GM18505 (cell line): Measurements from ENCODE around the gene NEDD4L.

ENCODE experiments used
- ATAC-seq: cut with Tn5 transposase; IDR thresholded peaks from one replicate; pipeline ENCODE4 v1.9.1; 2021; ENCODE audit not compliant: unreplicated experiment
- POLR2A ChIP-seq: IDR thresholded peaks from 4 replicates; pipeline ENCODE4 v1.6.1; 2011; ENCODE audit warnings: borderline replicate concordance; ENCODE audit not compliant: insufficient read depth, insufficient read length; ENCODE audit errors: extremely low read depth

The NEDD4L gene

GRCh38 chr18:58387716-58388115 lies 343.7 kb downstream of the NEDD4L start:
- ATAC-seq, result no peak
- TF ChIP-seq POLR2A, result no peak

- no peak for TF ChIP-seq POLR2A
- ATAC-seq, result no peak
Observed at GRCh38 chr18:58388736-58389135, 344.7 kb downstream of the NEDD4L start.

GRCh38 chr18:58389745-58390144 lies 345.7 kb downstream of the NEDD4L start:
- no peak for ATAC-seq

DNA sequence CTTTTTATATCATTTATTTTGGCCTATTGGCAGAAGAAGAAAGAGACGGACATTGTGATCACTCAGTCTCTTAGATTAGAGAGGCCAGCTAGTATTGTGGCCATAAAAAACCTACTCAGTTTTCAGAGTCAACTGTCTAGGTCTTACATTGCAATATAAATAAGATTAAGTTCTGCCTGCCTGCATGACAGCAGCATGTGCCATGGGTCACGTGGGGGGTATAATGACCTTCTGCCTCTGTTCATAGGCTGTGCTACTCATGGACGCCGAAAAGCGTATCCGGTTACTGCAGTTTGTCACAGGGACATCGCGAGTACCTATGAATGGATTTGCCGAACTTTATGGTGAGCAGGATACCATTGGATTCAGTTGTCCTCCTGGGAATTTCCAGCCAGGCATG lies 346.4 kb downstream of the NEDD4L start:
- no peak for ATAC-seq
- TF ChIP-seq POLR2A, result no peak

More at GRCh38 chr18:58389745-58390144, 345.7 kb downstream of the NEDD4L start:
- TF ChIP-seq POLR2A, result no peak

DNA sequence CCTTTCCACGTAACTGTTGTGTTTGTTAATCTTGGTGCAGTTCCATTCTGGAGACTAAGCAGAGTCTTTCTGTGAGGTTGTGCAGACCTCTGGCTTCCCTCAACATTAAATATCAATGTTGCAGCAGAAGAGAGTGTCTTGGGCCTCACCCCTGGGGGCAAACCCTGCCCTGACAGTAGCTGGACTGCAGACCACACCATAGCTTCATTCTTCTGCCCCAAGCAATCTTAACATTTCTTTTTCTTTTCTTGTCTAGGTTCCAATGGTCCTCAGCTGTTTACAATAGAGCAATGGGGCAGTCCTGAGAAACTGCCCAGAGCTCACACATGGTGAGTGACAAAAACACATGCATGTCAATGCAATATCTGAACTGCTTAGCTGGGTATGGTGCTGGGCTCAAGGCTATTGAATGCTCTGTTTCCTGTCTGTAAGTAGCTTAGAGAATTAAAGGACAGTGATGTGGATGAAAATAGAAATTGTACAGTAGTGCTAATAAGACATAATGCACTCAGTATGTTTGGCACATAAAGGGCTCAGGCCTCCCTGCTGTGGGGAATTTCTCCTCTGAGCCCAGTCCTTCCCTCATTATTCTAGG lies 347.3 kb downstream of the NEDD4L start:
- no peak for ATAC-seq
- TF ChIP-seq POLR2A, result no peak

GRCh38 chr18:58391932-58392323 lies 347.9 kb downstream of the NEDD4L start:
- ATAC-seq, result no peak
- TF ChIP-seq POLR2A, result no peak

DNA sequence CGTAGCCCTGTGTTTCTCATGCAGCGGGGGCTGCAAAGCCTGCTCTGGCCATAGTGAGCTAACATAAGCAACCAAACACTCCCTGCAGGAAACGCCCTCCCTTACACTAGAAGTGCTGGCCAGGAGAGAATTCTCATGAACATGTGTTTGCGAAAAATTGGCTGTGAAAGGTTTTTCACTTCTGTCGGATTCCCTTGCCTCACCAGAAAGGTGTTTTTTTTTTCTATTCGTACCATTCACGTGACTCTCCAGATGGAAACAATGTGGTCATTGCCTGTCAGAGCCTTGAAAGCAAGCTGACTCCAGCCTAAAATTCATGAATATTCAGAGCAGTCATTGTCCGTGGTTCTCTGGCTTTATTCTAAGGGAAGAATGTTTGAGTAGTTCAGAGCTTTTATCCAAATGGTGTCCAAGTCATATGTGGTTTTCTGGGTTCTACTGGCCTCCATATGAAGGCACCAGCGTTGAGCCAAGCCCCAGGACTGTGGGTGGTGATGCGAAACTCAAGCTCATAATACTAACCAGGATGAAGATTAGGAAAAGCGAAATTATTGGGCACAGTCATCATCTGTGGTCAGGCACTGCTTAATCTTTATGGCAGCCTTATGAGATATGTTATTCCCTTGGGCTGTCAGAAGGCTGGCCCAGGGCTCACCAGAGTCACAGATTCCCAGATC lies 348.4 kb downstream of the NEDD4L start:
- no peak for ATAC-seq
- TF ChIP-seq POLR2A, result no peak

DNA sequence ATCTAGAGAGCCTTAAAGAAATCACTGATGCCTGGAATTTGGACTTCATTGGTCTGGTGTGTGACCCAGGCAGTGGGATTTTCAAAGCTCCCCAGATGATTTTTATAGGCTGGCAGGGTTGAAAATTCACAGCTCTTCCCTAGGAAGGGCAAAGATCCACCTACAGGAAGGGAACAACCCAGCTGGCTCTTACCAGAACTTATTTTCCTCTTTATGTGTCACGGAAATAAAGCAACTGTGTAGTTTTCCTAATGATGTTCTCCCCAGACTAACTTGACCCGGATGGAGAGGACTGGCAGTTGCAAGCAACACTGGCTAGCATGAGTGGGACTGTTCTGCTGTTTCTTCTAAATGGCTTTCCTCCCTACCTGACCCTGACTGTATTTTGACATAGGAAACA lies 349.3 kb downstream of the NEDD4L start:
- no peak for TF ChIP-seq POLR2A
- ATAC-seq, result no peak

- no peak for TF ChIP-seq POLR2A
- no peak for ATAC-seq
Observed at GRCh38 chr18:58394046-58394445, 350.0 kb downstream of the NEDD4L start.

GRCh38 chr18:58394602-58395425 lies 350.8 kb downstream of the NEDD4L start:
- ATAC-seq, result no peak
- no peak for TF ChIP-seq POLR2A

GRCh38 chr18:58396144-58396543 lies 352.1 kb downstream of the NEDD4L start:
- no peak for TF ChIP-seq POLR2A
- ATAC-seq, result no peak

- no peak for ATAC-seq
- TF ChIP-seq POLR2A, result no peak
Observed at GRCh38 chr18:58396966-58397365, 352.9 kb downstream of the NEDD4L start.

DNA sequence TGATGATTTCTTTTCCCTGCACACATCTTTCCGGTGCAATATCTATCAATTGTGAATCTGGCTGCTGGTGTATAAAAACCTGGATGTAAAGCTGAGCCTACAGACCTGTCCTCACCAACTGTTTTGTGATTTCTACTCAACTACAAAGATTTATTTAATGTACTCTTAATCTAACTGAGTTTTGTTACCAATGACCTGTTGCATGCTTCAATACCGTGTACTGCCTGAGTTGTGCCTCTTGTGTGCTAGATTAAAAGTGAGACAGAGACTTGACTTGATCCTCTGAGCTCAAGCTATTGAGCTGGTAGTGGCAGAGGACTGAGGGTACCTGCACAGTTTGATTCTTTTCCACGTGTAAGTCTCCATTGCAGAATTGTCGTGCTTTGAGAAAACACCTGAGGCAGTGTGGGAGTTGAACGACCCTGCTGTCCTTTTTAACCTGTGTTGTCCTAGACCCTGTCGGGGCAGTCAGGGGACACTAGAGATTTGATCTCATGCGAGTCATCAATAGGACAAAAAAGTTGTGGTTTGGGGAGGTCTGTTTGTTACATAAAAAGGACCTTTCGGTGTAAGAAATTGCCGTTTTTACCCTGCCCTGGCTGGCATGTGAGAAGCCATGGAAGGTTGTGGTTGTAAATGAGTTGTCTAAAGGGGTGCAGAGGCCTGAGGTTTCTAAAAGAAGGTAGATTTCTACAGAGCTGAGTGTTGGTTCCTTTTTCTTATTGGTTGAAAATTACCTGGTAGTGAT lies 353.5 kb downstream of the NEDD4L start:
- no peak for ATAC-seq
- TF ChIP-seq POLR2A, result no peak

GRCh38 chr18:58398648-58399398 lies 354.8 kb downstream of the NEDD4L start:
- no peak for ATAC-seq
- no peak for TF ChIP-seq POLR2A
